Measurements from ENCODE around the gene PTPN6.

- TF ChIP-seq CTCF (IDR thresholded peaks at IDR 0.05; ENCODE audit: control extremely low read depth in 1 of 3, insufficient read depth in 1 of 3, low read depth in 1 of 3, low read length in 3 of 3) (no peak), SP1 (IDR thresholded peaks at IDR 0.05; ENCODE audit: low read depth, low read length) (no peak)
Observed at GRCh38 chr12:6902448-6902847, 48.7 kb upstream of the PTPN6 start.
